H1 (cell line): Measurements from ENCODE around the gene ORAI1. TPM values are rescaled to one million over a fixed set of nuclear protein-coding genes. Genes with fewer than 3 reads are reported as not detected.
A peak's percentile ranks its signal among the peaks of the same experiment; 100 is the strongest.

Source experiments
- CTCF ChIA-PET: fragments of 300-600 bp; sonication (Branson Sonifier 250); formaldehyde crosslinking; loops from one replicate; lab custom pipeline; 2021; ENCODE audit not compliant: partially characterized antibody; lab: Charles Lee
- POLR2A ChIA-PET: fragments of 300-600 bp; sonication (Branson Sonifier 250); formaldehyde crosslinking; loops from one replicate; lab custom pipeline; 2021; ENCODE audit warnings: inconsistent platforms; ENCODE audit not compliant: partially characterized antibody; lab: Charles Lee
- DNase-seq, 2 experiments: peaks; one replicate each; pipeline versions ENCODE4 v3.0.0 to v3.0.0-alpha.2; 2010 to 2022; ENCODE audit warnings: low spot score in 2 of 2, low read depth in 1 of 2, mixed read lengths in 1 of 2
- FAIRE-seq: peaks from 2 replicates; lab custom pipeline; 2011; peaks lifted over from hg19 to GRCh38; lab: Jason Lieb, UNC
- H2AFZ ChIP-seq: 2 replicates; pipeline ENCODE4 v1.8.1; 2012; ENCODE audit warnings: low read length, inconsistent platforms
- H2AK5ac ChIP-seq: 2 replicates; pipeline ENCODE4 v1.6.1; 2013; ENCODE audit warnings: low read depth, low read length
- H2BK120ac ChIP-seq: replicated peaks from 2 replicates; pipeline ENCODE3; 2013; ENCODE audit warnings: low read depth, low read length, inconsistent platforms
- H2BK12ac ChIP-seq: 2 replicates; pipeline ENCODE4 v1.6.1; 2013; ENCODE audit warnings: low read depth, low read length
- H2BK15ac ChIP-seq: 2 replicates; pipeline ENCODE4 v1.6.1; 2013; ENCODE audit warnings: low read length
- H2BK20ac ChIP-seq: 2 replicates; pipeline ENCODE4 v1.6.1; 2013; ENCODE audit warnings: low read length
- H2BK5ac ChIP-seq: 2 replicates; pipeline ENCODE4 v1.6.1; 2013; ENCODE audit warnings: low read depth, low read length
- H3K14ac ChIP-seq: 2 replicates; pipeline ENCODE4 v1.6.1; 2013; ENCODE audit warnings: inconsistent platforms; ENCODE audit not compliant: insufficient read length
- H3K18ac ChIP-seq: 2 replicates; pipeline ENCODE4 v1.6.1; 2013; ENCODE audit warnings: low read length; ENCODE audit errors: extremely low read depth
- H3K23ac ChIP-seq: 2 replicates; pipeline ENCODE4 v1.6.1; 2013; ENCODE audit warnings: inconsistent platforms; ENCODE audit not compliant: insufficient read length
- H3K23me2 ChIP-seq: 2 replicates; pipeline ENCODE4 v1.6.1; 2013; ENCODE audit warnings: low read depth, low read length
- H3K27ac ChIP-seq: 2 replicates; pipeline ENCODE4 v1.6.1; 2011; ENCODE audit warnings: low read depth, low read length, inconsistent platforms
- H3K27me3 ChIP-seq, 4 experiments: replicated peaks in 1 of 4; 1 replicate in 1 of 4; 2 replicates in 3 of 4; pipeline versions ENCODE4 v1.6.1 to v1.8.1; 2011 to 2013; ENCODE audit warnings: low read length in 3 of 4, mild to moderate bottlenecking in 3 of 4, inconsistent platforms in 2 of 4, mixed read lengths in 2 of 4, moderate library complexity in 1 of 4; ENCODE audit not compliant: control insufficient read depth in 3 of 4, insufficient read depth in 3 of 4; ENCODE audit errors: extremely low read depth in 1 of 4
- H3K36me3 ChIP-seq, 4 experiments: 2 replicates each; pipeline versions ENCODE4 v1.6.1 to v1.8.1; 2011 to 2013; ENCODE audit warnings: mild to moderate bottlenecking in 4 of 4, low read length in 3 of 4, moderate library complexity in 2 of 4, control low read depth in 1 of 4, inconsistent platforms in 1 of 4; ENCODE audit not compliant: insufficient read depth in 4 of 4, control insufficient read depth in 2 of 4
- H3K4ac ChIP-seq: replicated peaks from 2 replicates; pipeline ENCODE3; 2013; ENCODE audit warnings: low read length, low read depth, mixed read lengths, inconsistent platforms; ENCODE audit not compliant: insufficient read length
- H3K4me1 ChIP-seq, 4 experiments: replicated peaks in 1 of 4; 1 replicate in 1 of 4; 2 replicates in 3 of 4; pipeline versions ENCODE4 v1.6.1 to v1.8.1; 2011 to 2013; ENCODE audit warnings: low read length in 3 of 4, inconsistent platforms in 2 of 4, mixed read lengths in 1 of 4; ENCODE audit not compliant: insufficient read depth in 4 of 4, control insufficient read depth in 3 of 4
- H3K4me2 ChIP-seq, 2 experiments: 2 replicates each; pipeline versions ENCODE4 v1.6.1 to v1.8.1; 2011 to 2013; ENCODE audit warnings: low read depth in 2 of 2, low read length in 2 of 2, control low read depth in 1 of 2, inconsistent platforms in 1 of 2, mild to moderate bottlenecking in 1 of 2; ENCODE audit not compliant: insufficient read depth in 1 of 2
- H3K4me3 ChIP-seq, 4 experiments: fragments of 200-600, 300-600 bp in 1 of 4; sonication (generic), shearing (Covaris generic), sonication (Bioruptor Twin) in 1 of 4; 2 replicates each; pipeline versions ENCODE4 v1.5.1 to v1.8.1; 2011 to 2016; ENCODE audit warnings: low read length in 4 of 4, low read depth in 3 of 4, control low read depth in 2 of 4, inconsistent platforms in 2 of 4, mild to moderate bottlenecking in 2 of 4, mixed read lengths in 1 of 4, moderate library complexity in 1 of 4; ENCODE audit not compliant: insufficient read depth in 2 of 4; ENCODE audit errors: extremely low read depth in 1 of 4
- H3K56ac ChIP-seq: replicated peaks from 2 replicates; pipeline ENCODE3; 2013; ENCODE audit warnings: low read depth, mild to moderate bottlenecking, mixed read lengths, low read length, inconsistent platforms; ENCODE audit not compliant: insufficient read length
- H3K79me1 ChIP-seq: 2 replicates; pipeline ENCODE4 v1.6.1; 2013; ENCODE audit warnings: low read depth, low read length, control low read depth
- H3K79me2 ChIP-seq, 2 experiments: 2 replicates each; pipeline versions ENCODE4 v1.6.1 to v1.8.1; 2012 to 2013; ENCODE audit warnings: low read length in 2 of 2, mild to moderate bottlenecking in 2 of 2, inconsistent platforms in 1 of 2; ENCODE audit not compliant: insufficient read depth in 2 of 2, control insufficient read depth in 1 of 2
- H3K9ac ChIP-seq, 4 experiments: replicated peaks in 1 of 4; 1 replicate in 1 of 4; 2 replicates in 3 of 4; pipeline versions ENCODE4 v1.6.1 to v1.8.1; 2011 to 2013; ENCODE audit warnings: low read depth in 3 of 4, low read length in 3 of 4, control low read depth in 2 of 4, mild to moderate bottlenecking in 2 of 4, moderate library complexity in 2 of 4, inconsistent platforms in 1 of 4; ENCODE audit errors: extremely low read depth in 1 of 4
- H3K9me3 ChIP-seq, 2 experiments: 2 replicates each; pipeline versions ENCODE4 v1.6.1 to v1.8.1; 2012 to 2013; ENCODE audit warnings: mild to moderate bottlenecking in 2 of 2, moderate library complexity in 2 of 2, control low read depth in 1 of 2, inconsistent platforms in 1 of 2, low read depth in 1 of 2, low read length in 1 of 2, mixed read lengths in 1 of 2; ENCODE audit not compliant: insufficient read depth in 2 of 2
- H4K20me1 ChIP-seq, 2 experiments: replicated peaks in 1 of 2; 2 replicates each; pipeline versions ENCODE3 to v1.8.1; 2011 to 2013; ENCODE audit warnings: inconsistent platforms in 2 of 2, low read length in 2 of 2, mild to moderate bottlenecking in 1 of 2; ENCODE audit not compliant: insufficient read depth in 2 of 2, control insufficient read depth in 1 of 2
- H4K5ac ChIP-seq: 2 replicates; pipeline ENCODE4 v1.6.1; 2013; ENCODE audit warnings: low read length, low read depth, mixed read lengths, inconsistent platforms; ENCODE audit not compliant: insufficient read length
- H4K8ac ChIP-seq: 2 replicates; pipeline ENCODE4 v1.8.0; 2013; ENCODE audit warnings: mild to moderate bottlenecking, moderate library complexity, low read length, inconsistent platforms; ENCODE audit not compliant: insufficient read depth; ENCODE audit errors: extremely low read depth
- H4K91ac ChIP-seq: replicated peaks from 2 replicates; pipeline ENCODE3; 2013; ENCODE audit warnings: low read length, mixed read lengths, inconsistent platforms; ENCODE audit not compliant: insufficient read length
- POLR2A ChIP-seq, 2 experiments: IDR thresholded peaks; 1 replicate in 1 of 2; 2 replicates in 1 of 2; pipeline ENCODE4 v1.6.1; 2011; ENCODE audit warnings: low read depth in 2 of 2, low read length in 2 of 2, mild to moderate bottlenecking in 2 of 2; ENCODE audit errors: control extremely low read depth in 1 of 2
- TAF1 ChIP-seq: IDR thresholded peaks from 2 replicates; pipeline ENCODE4 v1.6.1; 2011; ENCODE audit warnings: mild to moderate bottlenecking, low read depth, low read length
- TAF7 ChIP-seq: optimal IDR thresholded peaks from 2 replicates; pipeline ENCODE3; 2011; ENCODE audit warnings: low read depth, mild to moderate bottlenecking, inconsistent platforms, low read length, moderate library complexity, borderline replicate concordance
- YY1 ChIP-seq: IDR thresholded peaks from 2 replicates; pipeline ENCODE4 v1.6.1; 2011; ENCODE audit warnings: low read depth, mild to moderate bottlenecking, low read length
- WGBS, 2 experiments: shearing (Covaris generic) in 1 of 2; methylation state at CpG; one replicate each; pipeline versions ENCODE4 v1.1.6 to v1.1.7; 2013 to 2015; ENCODE audit warnings: low lambda C conversion rate in 2 of 2, mixed read lengths in 2 of 2, inconsistent platforms in 1 of 2, low coverage in 1 of 2, missing lambda C conversion rate in 1 of 2; ENCODE audit not compliant: insufficient replicate concordance in 2 of 2, insufficient coverage in 1 of 2, insufficient read length in 1 of 2; ENCODE audit errors: extremely low coverage in 1 of 2, missing lambda C conversion rate in 1 of 2; 5-methylcytosine and 5-hydroxymethylcytosine counted together
- polyA plus RNA-seq, 7 experiments: library from polyadenylated mRNA; depleted of rRNA in 3 of 7; stranded (reverse) in 5 of 7; unstranded in 2 of 7; fragments of >200 nt in 5 of 7; fragments of 200-250 nt in 2 of 7; gene quantifications; 1 replicate in 5 of 7; 2 replicates in 1 of 7; 4 replicates in 1 of 7; pipeline versions ENCODE4 v1.2.1 to v1.2.3, GENCODE V29; 2011 to 2013; ENCODE audit warnings: missing spikeins in 2 of 7, mixed read lengths in 2 of 7
- total RNA-seq: library from RNA; stranded (reverse); fragmentation: NEBNext Ultra II Directional; extraction: Animal tissue kit (Norgen Biotek cat#: 25700); gene quantifications from 2 replicates; pipeline ENCODE4 v1.2.1, GENCODE V29; 2021

Gene ORAI1
- total and polyA plus RNA-seq, 2 of the 8 experiments (the other 6 are each of a cell fraction or from before 2014, with no cell fraction given): 29.9 to 71.5 TPM

DNA sequence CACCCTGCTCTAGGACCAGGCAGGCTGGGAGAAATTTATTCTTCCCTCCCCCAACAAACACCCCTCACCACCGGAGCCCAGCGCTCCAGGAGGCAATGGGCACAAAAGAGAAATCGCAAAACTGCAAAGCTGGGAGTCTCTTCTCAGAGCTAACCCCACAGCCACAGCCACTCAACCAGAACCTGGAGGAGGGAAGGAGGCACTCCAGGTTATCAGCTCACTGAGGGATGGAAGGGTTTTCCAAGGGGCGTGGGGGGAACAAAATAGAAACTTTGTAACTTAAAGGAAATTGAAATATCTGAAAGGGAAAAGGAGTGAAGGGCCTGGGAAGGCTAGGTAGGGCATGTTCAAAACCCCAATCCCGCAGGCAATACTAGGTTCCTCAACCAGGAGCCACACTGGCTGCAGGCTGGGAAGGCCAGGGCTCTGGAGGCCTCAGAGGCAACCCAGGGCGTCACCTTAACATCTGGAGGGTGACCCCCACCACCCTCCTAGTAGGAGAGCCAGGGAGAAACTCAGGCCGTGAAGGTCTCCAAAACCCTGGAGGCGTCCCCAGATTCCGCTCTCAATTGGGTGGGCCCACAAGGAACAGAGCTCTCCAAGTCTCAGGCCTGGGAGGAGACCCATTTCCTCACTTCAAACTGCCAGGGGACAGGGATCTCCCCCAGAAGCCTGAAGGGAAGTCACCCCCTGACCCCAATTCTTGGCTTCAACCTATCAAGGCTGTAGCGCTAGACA is 48.7 kb upstream of the ORAI1 start:
- H3K56ac ChIP-seq: peak overlapping the region; percentile 90
- no peak overlapping the region for H2AFZ ChIP-seq
- FAIRE-seq (no peak), DNase-seq (peak in 1 of 2 experiments; percentile 55)
- peak overlapping the region; percentile 95 for H4K5ac ChIP-seq
- POLR2A ChIA-PET: interaction anchor here (0.6 to 31.0 kb wide), 28 partner anchors 8 to 226 kb away, joined by 3 to 793 read pairs (median 5); partner anchors contain the start of genes MORN3, ORAI1 and TMEM120B
- peak overlapping the region; percentile 89 for H2BK120ac ChIP-seq
- peak; percentile 10 for TF ChIP-seq TAF7
- 0 out of 2 replicates have a peak, but pooled peaks have one; percentile 32 for TF ChIP-seq TAF1
- peak; percentile 21 to 74 for TF ChIP-seq POLR2A (IDR thresholded peaks at IDR 0.05; ENCODE audit: control extremely low read depth in 1 of 2, low read depth in 2 of 2, low read length in 2 of 2)
- no peak for TF ChIP-seq YY1
- peak overlapping the region; percentile 98 for H2BK5ac ChIP-seq
- H2BK20ac ChIP-seq: peak overlapping the region; percentile 86; the same call in 1 of the 2 replicates
- H4K20me1 ChIP-seq: peaks cover 0 to 2% of the 10 kb centered on the region in 2 experiments
- peak overlapping the region; percentile 98 for H3K18ac ChIP-seq
- peak overlapping the region; percentile 7 for H2AK5ac ChIP-seq
- CTCF ChIA-PET: interaction anchor here (0.6 to 6.6 kb wide), 19 partner anchors 14 to 107 kb away, joined by 3 to 57 read pairs (median 4); partner anchors contain the start of genes MORN3 and ORAI1
- H3K79me2 ChIP-seq: peaks cover 0 to 63% of the 10 kb centered on the region in 2 experiments; a peak in 2 of 4 replicates
- H3K4ac ChIP-seq: peak overlapping the region; percentile 47
- 0 out of 2 replicates have a peak overlapping the region, but pooled peaks have one; percentile 29 for H2BK15ac ChIP-seq
- H4K91ac ChIP-seq: peak overlapping the region; percentile 98
- peak overlapping the region; percentile 98 for H2BK12ac ChIP-seq
- H3K36me3 ChIP-seq: peaks cover 20 to 35% (median 20%) of the 10 kb centered on the region in 4 experiments
- peaks cover 10 to 25% (median 16%) of the 10 kb centered on the region in 4 experiments for H3K4me1 ChIP-seq
- H3K27me3 ChIP-seq: no peaks in the 10 kb centered on the region
- H4K8ac ChIP-seq: peak overlapping the region; percentile 86
- H3K23me2 ChIP-seq: peaks cover 28% of the 10 kb centered on the region
- peak overlapping the region; percentile 95 for H3K27ac ChIP-seq
- peak overlapping the region; percentile 48 for H3K14ac ChIP-seq
- no peak overlapping the region for H3K23ac ChIP-seq
- peak overlapping the region in 3 of 4 experiments; percentile 87 to 90 (median 88); a peak in 6 of 7 replicates for H3K9ac ChIP-seq
- peak overlapping the region; percentile 90 to 100 for H3K4me2 ChIP-seq
- no peaks in the 10 kb centered on the region for H3K9me3 ChIP-seq
- peak overlapping the region; percentile 60 to 88 (median 81) for H3K4me3 ChIP-seq
- peaks cover 15% of the 10 kb centered on the region for H3K79me1 ChIP-seq
- WGBS, 2 experiments: 3% methylated on average over 10 of the region's 10 CpGs; no CpG with 5 or more reads in 1 of the 2 experiments
